SK-N-SH (cell line): ENCODE measurements around the gene PGA5.
"Not testable (repeated sequence)": the region's sequence is repeated elsewhere in the genome, so short reads cannot be mapped to it uniquely, and the experiment has no call there.

Experiments
- GATA2 ChIP-seq: sonication (generic); formaldehyde crosslinking; IDR thresholded peaks from 2 replicates; pipeline ENCODE4 v1.5.0; 2020; ENCODE audit warnings: mild to moderate bottlenecking, missing genetic modification reagents
- JUND ChIP-seq: IDR thresholded peaks from 2 replicates; pipeline ENCODE4 v1.4.0; 2012
- NFIC ChIP-seq: IDR thresholded peaks from 2 replicates; pipeline ENCODE4 v1.4.0; 2012; ENCODE audit warnings: borderline replicate concordance
- RAD21 ChIP-seq: IDR thresholded peaks from 2 replicates; pipeline ENCODE4 v1.6.1; 2012; ENCODE audit warnings: mild to moderate bottlenecking, low read length
- RFX5 ChIP-seq: IDR thresholded peaks from 2 replicates; pipeline ENCODE4 v1.6.1; 2012; ENCODE audit warnings: mild to moderate bottlenecking, improper control_type of control experiment, low read length
- TF ChIP-seq, protein P1 (sequence below): fragments of 150-350 bp; IDR thresholded peaks from 2 replicates; pipeline ENCODE4 v1.6.1; 2017; ENCODE audit warnings: antibody characterized with exemption, low read length, low read depth, borderline replicate concordance
- TF ChIP-seq, protein P2 (sequence below): fragments of 200-600 bp; sonication (generic); IDR thresholded peaks from 2 replicates; pipeline ENCODE4 v1.6.1; 2017; ENCODE audit warnings: antibody characterized with exemption, mild to moderate bottlenecking, moderate library complexity

DNA sequence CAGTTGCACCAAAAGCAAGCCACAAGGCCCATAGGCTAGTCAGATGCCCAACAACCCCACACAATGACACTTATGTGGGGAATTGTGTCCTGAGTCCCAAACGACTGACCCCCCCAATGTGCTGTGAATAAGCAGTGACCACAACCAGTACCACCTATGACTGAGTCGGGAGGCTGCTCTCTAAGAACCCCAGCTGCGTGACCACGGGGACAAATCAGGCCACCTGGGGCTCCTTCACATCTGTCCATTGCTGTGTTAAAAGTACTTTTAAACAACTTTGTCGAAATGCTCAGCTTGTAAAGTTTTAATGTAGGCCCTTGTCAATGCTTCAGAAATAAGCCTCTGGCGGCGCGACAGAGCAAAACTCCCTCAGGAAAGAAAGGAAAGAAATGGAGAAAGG is 687 bp upstream of the PGA5 start:
- TF ChIP-seq, protein P1, sequence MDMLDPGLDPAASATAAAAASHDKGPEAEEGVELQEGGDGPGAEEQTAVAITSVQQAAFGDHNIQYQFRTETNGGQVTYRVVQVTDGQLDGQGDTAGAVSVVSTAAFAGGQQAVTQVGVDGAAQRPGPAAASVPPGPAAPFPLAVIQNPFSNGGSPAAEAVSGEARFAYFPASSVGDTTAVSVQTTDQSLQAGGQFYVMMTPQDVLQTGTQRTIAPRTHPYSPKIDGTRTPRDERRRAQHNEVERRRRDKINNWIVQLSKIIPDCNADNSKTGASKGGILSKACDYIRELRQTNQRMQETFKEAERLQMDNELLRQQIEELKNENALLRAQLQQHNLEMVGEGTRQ, result not testable (repeated sequence)
- not testable (repeated sequence) for TF ChIP-seq GATA2 (CRISPR knock-in tag); JUND; RAD21; RFX5; NFIC
- TF ChIP-seq, protein P2, sequence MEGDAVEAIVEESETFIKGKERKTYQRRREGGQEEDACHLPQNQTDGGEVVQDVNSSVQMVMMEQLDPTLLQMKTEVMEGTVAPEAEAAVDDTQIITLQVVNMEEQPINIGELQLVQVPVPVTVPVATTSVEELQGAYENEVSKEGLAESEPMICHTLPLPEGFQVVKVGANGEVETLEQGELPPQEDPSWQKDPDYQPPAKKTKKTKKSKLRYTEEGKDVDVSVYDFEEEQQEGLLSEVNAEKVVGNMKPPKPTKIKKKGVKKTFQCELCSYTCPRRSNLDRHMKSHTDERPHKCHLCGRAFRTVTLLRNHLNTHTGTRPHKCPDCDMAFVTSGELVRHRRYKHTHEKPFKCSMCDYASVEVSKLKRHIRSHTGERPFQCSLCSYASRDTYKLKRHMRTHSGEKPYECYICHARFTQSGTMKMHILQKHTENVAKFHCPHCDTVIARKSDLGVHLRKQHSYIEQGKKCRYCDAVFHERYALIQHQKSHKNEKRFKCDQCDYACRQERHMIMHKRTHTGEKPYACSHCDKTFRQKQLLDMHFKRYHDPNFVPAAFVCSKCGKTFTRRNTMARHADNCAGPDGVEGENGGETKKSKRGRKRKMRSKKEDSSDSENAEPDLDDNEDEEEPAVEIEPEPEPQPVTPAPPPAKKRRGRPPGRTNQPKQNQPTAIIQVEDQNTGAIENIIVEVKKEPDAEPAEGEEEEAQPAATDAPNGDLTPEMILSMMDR, result not testable (repeated sequence)
